GM18861 (cell line): ENCODE measurements around the gene GIPC1.

Experiments
- ATAC-seq: cut with Tn5 transposase; IDR thresholded peaks from one replicate; pipeline ENCODE4 v1.9.1; 2021; ENCODE audit not compliant: unreplicated experiment

The GIPC1 gene

DNA sequence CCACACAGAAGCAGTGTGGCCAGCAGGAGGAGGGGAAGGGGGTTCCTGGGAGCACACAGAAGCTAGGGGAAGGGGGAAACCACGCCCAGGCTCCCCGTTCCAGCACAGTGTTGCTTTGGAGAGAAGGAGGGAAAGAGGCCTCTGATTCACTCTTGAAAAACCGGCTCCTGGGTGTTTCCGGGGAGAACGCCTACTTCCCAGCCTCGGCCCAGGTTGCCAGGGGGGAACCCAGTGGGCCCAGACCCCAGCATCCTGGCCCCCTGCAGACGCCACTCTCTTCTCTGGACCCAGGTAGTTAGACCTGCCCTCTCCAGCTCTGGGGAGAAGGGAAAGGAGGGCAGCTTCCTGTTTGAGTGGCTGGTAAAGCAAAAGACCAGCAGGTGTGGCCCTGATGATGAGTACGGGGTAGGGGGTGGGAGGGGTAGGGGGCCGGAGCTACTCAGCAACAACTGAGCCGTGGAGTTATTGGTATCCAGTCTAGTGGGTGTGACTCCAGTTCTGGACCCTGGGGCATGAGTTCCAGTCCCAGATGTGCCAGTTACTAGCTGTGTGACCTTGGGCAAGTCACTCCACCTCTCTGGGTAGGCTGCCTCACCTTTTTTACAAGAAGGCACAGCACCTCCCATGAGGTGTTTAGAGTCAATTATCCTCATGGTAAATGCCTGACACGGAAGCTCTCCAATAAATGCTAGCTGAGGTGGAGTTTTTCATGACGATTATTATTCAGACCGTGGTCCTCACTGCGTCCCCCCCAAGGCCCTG is 836 bp downstream of the GIPC1 start:
- ATAC-seq: no peak

GRCh38 chr19:14494411-14494810 is 1.5 kb downstream of the GIPC1 start:
- ATAC-seq: no peak

GRCh38 chr19:14492756-14493337 is 3.1 kb downstream of the GIPC1 start:
- ATAC-seq: no peak

DNA sequence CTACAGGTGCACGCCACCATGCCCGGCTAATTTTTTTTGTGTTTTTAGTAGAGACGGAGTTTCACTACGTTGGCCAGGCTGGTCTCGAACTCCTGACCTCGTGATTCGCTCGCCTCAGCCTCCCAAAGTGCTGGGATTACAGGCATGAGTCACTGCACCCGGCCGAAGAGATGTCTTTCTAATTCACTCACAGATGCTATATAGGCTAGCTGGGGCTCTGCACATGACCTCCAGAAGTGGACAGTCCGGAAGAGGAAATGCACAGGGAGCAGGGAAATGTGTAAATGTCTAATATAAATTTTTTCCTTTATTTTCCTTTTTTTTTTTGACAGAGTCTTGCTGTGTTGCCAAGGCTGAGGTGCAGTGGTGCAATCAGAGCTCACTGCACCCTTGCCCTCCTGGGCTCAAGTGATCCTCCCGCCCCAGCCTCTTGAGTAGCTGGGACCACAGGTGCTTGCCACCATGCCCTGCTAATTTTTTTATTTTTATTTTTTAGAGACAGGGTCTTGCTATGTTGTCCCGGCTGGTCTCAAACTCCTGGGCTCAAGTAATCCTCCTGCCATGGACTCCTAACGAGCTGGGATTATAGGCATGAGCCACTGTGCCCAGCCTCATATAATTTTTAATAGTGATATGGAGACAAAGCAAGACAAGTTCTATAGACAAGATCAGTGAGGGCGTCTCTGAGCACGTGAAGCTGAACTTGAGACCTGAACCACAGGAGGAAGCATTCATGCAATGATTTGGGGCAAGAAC is 8.4 kb downstream of the GIPC1 start:
- no peak for ATAC-seq

GRCh38 chr19:14482172-14482941 is 13.6 kb downstream of the GIPC1 start:
- no peak for ATAC-seq

GRCh38 chr19:14480700-14481079 is 15.2 kb downstream of the GIPC1 start:
- ATAC-seq: no peak

DNA sequence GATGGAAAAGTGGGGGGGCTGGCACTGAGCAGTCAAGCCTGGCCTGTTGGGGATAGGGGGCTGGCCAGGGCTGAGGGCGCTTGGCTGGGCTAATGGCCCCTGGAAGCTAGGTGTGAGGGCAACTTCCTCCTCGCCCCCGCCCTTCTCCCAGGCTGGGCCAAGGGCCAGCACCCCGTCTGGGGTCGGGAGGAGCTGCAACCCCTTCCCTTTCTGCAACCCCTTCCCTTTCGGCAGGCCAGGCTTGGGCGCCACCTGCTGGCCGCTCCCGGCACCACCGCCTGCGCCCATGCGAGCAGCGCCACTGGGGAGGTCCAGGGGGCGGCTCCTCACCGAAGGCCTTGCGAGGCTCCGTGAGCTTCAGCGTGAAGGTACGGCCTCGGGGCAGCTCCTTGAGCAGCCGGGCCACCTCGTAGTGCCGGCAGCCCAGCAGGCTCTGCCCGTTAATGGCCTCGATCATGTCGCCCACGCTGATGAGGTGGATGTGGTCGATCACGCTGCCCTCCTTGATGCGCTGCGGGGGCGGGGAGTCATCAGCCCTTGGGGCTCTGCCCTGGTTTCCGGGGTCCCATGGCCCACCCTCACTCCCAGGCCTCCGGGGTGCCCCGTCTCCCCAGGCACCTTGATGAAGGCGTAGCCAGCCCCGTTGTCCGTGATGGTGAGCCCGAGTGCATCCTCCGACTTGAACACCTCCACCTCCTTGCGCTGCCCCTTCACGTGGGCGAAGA is 15.8 kb downstream of the GIPC1 start:
- ATAC-seq: no peak

DNA sequence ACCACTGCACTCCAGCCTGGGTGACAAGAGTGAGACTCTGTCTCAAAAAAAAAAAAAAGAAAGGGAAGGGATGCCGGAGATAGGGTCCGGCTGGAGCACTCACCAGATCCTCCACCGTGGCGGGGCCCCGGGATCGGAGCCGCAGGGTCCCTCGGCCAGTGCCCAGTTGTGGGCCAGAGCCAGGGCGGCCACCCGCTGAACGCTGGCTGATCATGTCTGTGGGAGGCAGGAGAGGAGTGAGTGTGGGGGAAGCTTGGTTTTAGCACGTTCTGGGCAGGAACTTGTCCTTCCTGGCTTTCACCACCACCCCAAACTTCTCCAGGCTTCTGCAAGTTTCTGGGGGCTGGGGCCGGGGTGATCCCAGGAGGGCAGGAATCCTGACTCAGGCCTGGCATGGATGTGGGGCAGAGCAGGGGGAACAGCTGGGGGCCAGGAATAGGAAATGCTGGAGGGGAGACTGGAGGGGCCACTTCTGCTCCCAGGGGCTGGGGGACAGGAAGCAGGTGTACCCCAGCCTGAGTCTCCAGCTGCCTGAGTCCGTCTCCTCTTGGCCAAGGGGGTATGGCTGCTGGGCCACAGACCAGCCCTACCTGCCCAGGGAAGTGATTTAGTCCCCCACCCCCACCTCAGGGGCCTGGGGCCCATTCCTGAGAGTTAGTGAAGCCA is 16.5 kb downstream of the GIPC1 start:
- ATAC-seq: no peak

DNA sequence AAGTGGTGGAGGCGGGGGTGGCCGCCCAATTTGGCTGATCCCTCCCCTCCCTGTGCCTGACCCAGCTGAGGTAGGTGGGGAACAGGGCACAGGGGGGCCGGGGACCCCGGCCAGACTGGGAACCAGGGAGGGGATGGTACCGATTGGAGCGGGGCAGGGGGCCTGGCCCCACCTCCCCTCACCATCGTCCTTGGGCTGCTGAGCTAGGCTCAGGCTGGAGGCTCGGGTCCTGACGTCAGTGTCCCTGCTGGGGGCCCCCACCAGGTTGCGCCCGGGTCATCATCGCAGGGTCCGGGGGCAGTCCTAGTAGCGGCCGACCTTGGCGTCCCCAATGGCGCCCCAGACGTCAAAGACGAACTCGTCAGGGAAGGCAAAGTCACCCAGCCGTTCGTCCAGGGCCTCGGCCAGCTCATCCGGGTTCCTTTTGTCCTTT is 17.8 kb downstream of the GIPC1 start:
- no peak for ATAC-seq

GRCh38 chr19:14477418-14478112 is 18.4 kb downstream of the GIPC1 start:
- no peak for ATAC-seq

GRCh38 chr19:14476673-14477401 is 19.1 kb downstream of the GIPC1 start:
- ATAC-seq: no peak

DNA sequence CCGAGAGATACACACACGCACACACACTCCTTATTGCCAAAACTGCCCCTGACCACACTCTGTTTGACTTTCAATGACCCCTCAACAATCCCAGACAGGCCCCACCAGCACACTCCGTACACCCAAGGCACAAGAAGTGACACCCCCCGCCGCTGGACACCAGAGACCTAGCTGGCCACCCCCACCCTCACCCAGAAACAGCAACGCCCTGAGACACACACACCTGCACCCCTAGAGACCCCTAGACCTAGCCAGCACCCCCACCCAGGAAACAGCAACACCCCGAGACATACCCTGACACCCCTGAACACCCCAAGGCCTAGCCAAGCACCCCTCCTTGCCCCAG is 19.6 kb downstream of the GIPC1 start:
- ATAC-seq: no peak

DNA sequence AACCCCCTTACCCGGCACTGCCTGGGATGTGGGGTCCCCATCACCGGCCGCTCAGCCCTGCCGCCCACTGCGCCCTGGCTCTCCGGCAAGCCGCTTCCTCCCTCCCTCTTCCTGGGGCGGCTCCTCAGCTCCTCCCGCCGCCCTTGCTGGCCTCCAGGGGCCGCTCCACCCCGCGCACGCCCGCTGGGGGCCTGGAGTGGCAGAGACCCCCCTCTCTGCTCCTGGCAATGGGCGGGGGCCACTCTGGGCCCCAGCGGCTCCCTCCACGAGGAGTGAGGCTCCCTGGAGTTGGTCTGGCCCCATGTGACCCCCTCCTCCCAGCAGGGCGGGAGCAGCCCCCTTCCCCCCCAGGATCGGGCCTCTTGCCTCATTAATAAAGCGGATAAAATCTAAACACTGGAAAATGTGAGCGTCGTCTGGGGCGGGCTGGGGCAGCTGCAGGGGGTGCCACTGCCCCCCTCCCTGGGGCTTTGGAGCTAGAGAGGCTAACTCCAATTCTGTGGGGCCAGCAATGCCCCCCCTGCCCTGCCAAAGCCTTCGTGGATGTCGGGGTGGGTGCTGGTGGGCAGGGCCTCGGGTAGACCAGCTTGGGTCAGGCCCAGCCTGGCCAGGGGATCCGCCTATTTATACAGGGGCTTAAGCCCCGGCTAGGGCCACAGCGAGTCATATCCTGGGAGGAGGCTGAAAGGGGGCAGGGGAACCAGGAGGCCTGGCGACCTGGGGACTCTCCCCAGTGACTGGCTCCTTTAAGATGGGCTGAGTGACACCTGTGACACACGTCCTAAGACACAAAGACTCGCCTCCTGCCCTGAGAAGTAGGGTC is 20.5 kb downstream of the GIPC1 start, which contains the start of gene PTGER1:
Gene PTGER1 (minus strand): TSS at position 104 of the 823 bp plus-strand sequence. CDS start 1,034 bp downstream, outside the sequence.
- ATAC-seq: no peak

DNA sequence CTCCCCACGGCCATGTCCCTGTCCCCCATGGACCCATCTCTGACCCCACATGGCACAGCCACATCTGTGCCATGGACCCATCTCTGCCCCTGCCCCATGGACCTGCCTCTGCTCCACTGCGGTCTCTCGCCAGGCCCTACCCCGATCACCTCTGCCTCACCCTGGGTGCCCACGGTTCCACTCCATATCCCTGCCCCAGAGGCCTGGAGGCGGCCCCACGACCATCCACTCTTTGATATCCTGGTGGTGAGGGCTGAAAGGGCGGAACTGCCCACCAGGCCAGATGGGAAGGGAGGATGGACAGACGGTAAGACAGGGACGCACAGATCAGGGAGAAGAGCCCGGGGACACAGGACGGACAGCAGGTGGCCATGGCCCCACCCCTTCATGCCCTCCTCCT is 21.1 kb downstream of the GIPC1 start:
- no peak for ATAC-seq

GRCh38 chr19:14473978-14474578 is 21.8 kb downstream of the GIPC1 start:
- ATAC-seq: no peak

- ATAC-seq: no peak
These were observed 22.6 kb downstream of the GIPC1 start for GRCh38 chr19:14473073-14473977.
